HEK293 (cell line): ENCODE results near the gene NFATC1.

Experiments used
- PRDM2 ChIP-seq: fragments of 450-650 bp; formaldehyde crosslinking; IDR thresholded peaks from 2 replicates; pipeline ENCODE4 v1.5.1; 2016; ENCODE audit warnings: missing biosample characterization, missing genetic modification characterization, borderline replicate concordance
- REST ChIP-seq: fragments of 450-650 bp; formaldehyde crosslinking; IDR thresholded peaks from 2 replicates; pipeline ENCODE4 v1.5.1; 2016; ENCODE audit warnings: missing biosample characterization, missing genetic modification characterization
- ZBTB26 ChIP-seq: fragments of 450-650 bp; formaldehyde crosslinking; optimal IDR thresholded peaks from 2 replicates; pipeline ENCODE3; 2016; ENCODE audit warnings: missing biosample characterization, mild to moderate bottlenecking, missing genetic modification characterization
- ZNF132 ChIP-seq: fragments of 450-650 bp; formaldehyde crosslinking; IDR thresholded peaks from 2 replicates; pipeline ENCODE4 v1.5.1; 2017; ENCODE audit warnings: missing biosample characterization, missing genetic modification characterization, borderline replicate concordance
- ZNF16 ChIP-seq: fragments of 450-650 bp; formaldehyde crosslinking; IDR thresholded peaks from 2 replicates; pipeline ENCODE4 v1.5.1; 2016; ENCODE audit warnings: low read depth, missing biosample characterization, missing genetic modification characterization
- ZNF26 ChIP-seq: fragments of 450-650 bp; formaldehyde crosslinking; IDR thresholded peaks from 2 replicates; pipeline ENCODE4 v1.5.1; 2016; ENCODE audit warnings: missing biosample characterization, missing genetic modification characterization
- ZNF335 ChIP-seq: fragments of 450-650 bp; formaldehyde crosslinking; conservative IDR thresholded peaks from 2 replicates; pipeline ENCODE4 v1.5.1; 2016; ENCODE audit warnings: missing biosample characterization, missing genetic modification characterization
- ZNF529 ChIP-seq: fragments of 450-650 bp; formaldehyde crosslinking; IDR thresholded peaks from 2 replicates; pipeline ENCODE4 v1.5.1; 2017; ENCODE audit warnings: missing genetic modification characterization, missing biosample characterization; ENCODE audit not compliant: insufficient replicate concordance
- ZNF747 ChIP-seq: fragments of 450-650 bp; formaldehyde crosslinking; IDR thresholded peaks from 2 replicates; pipeline ENCODE4 v1.5.1; 2016; ENCODE audit warnings: missing biosample characterization, missing genetic modification characterization
- ZXDB ChIP-seq: fragments of 450-650 bp; formaldehyde crosslinking; IDR thresholded peaks from 2 replicates; pipeline ENCODE4 v1.5.1; 2016; ENCODE audit warnings: missing biosample characterization, missing genetic modification characterization
- TF ChIP-seq, protein P1 (sequence below): fragments of 450-650 bp; formaldehyde crosslinking; IDR thresholded peaks from 2 replicates; pipeline ENCODE4 v1.5.1; 2016; ENCODE audit warnings: missing biosample characterization, missing genetic modification characterization
- TF ChIP-seq, protein P2 (sequence below): fragments of 450-650 bp; formaldehyde crosslinking; IDR thresholded peaks from 2 replicates; pipeline ENCODE4 v1.5.1; 2017; ENCODE audit warnings: missing biosample characterization, mild to moderate bottlenecking, missing genetic modification characterization, moderate library complexity

Gene NFATC1

DNA sequence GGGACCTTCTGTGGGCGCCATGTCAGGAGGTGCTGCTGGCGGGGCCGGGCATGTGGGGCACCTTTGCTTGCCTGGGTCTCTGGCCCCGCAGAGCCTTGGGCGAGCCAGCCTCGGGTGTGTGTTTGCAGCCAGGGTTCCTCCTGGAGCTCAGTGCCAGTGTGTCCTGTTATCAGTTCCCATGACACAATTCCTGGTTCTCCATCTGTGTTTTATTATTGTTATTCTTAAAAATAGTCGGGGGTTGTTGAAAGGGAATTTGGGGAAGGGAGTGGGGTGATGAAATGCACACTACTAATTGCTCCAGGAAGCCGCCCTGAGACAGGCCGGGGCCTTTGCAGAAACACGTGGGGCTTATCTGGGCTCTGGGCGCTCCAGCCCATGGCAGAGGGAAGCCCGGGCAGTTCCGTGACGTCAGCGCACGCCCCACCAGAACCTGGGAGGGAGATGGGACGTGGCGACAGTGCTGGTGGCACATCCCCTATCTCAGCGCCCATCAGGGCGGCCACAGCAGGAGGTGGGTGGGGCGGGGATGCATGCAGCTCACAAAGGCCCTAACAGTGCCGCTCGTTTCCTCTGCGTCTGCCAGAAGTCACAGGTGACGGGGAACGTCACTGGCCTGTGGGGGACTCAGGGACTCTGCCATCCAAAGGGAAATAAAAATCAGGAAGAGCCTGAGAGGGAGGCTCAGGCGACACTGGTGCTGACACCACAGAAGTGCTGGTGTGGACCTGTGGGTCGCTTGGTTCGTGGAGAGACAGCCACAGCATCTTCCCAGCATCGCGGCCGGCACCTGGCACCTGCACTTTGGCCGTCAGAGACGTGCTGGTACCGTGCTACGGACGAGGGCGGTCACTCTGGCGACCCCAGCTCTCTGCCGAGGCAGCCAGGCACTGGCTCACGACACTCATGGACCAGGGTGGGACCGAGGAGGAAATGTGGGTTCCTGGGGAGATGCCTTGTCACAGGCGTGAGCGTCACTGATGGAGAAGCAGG, 131.0 kb downstream of the NFATC1 start (continued):
- TF ChIP-seq PRDM2, result no peak
- TF ChIP-seq ZNF335 (tag by site-specific recombination), result no peak
- no peak for TF ChIP-seq REST
- TF ChIP-seq ZBTB26 (tag by site-specific recombination), result no peak
- TF ChIP-seq ZNF132 (tag by site-specific recombination), result no peak
- TF ChIP-seq ZNF26 (tag by site-specific recombination), result no peak
- TF ChIP-seq, protein P1, sequence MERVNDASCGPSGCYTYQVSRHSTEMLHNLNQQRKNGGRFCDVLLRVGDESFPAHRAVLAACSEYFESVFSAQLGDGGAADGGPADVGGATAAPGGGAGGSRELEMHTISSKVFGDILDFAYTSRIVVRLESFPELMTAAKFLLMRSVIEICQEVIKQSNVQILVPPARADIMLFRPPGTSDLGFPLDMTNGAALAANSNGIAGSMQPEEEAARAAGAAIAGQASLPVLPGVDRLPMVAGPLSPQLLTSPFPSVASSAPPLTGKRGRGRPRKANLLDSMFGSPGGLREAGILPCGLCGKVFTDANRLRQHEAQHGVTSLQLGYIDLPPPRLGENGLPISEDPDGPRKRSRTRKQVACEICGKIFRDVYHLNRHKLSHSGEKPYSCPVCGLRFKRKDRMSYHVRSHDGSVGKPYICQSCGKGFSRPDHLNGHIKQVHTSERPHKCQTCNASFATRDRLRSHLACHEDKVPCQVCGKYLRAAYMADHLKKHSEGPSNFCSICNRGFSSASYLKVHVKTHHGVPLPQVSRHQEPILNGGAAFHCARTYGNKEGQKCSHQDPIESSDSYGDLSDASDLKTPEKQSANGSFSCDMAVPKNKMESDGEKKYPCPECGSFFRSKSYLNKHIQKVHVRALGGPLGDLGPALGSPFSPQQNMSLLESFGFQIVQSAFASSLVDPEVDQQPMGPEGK (tag by site-specific recombination), result no peak
- no peak for TF ChIP-seq ZXDB (tag by site-specific recombination)
- TF ChIP-seq, protein P2, sequence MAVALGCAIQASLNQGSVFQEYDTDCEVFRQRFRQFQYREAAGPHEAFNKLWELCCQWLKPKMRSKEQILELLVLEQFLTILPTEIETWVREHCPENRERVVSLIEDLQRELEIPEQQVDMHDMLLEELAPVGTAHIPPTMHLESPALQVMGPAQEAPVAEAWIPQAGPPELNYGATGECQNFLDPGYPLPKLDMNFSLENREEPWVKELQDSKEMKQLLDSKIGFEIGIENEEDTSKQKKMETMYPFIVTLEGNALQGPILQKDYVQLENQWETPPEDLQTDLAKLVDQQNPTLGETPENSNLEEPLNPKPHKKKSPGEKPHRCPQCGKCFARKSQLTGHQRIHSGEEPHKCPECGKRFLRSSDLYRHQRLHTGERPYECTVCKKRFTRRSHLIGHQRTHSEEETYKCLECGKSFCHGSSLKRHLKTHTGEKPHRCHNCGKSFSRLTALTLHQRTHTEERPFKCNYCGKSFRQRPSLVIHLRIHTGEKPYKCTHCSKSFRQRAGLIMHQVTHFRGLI (tag by site-specific recombination), result no peak
- no peak for TF ChIP-seq ZNF16 (tag by site-specific recombination)
- no peak for TF ChIP-seq ZNF747 (tag by site-specific recombination)
- no peak for TF ChIP-seq ZNF529 (tag by site-specific recombination)
